GM13976 (cell line): ENCODE measurements around the gene RNF130.
A peak's percentile ranks its signal among the peaks of the same experiment; 100 is the strongest.

Experiments used
- DNase-seq: peaks from one replicate; pipeline ENCODE4 v3.0.0; 2012; ENCODE audit warnings: low spot score
- CTCF ChIP-seq: IDR thresholded peaks from 2 replicates; pipeline ENCODE4 v1.5.1; 2012; ENCODE audit warnings: borderline replicate concordance, mild to moderate bottlenecking; ENCODE audit not compliant: insufficient read depth; ENCODE audit errors: extremely low read depth, missing control alignments, control extremely low read depth
- in situ Hi-C: fragments of 300-500 bp; cut with MboI; formaldehyde crosslinking; loops from one replicate; pipeline ENCODE4 v1.12.0; 2022; ENCODE audit warnings: low sequenced_read_pairs, mixed read lengths, inconsistent platforms; ENCODE audit not compliant: unreplicated experiment

The RNF130 gene, protein sequence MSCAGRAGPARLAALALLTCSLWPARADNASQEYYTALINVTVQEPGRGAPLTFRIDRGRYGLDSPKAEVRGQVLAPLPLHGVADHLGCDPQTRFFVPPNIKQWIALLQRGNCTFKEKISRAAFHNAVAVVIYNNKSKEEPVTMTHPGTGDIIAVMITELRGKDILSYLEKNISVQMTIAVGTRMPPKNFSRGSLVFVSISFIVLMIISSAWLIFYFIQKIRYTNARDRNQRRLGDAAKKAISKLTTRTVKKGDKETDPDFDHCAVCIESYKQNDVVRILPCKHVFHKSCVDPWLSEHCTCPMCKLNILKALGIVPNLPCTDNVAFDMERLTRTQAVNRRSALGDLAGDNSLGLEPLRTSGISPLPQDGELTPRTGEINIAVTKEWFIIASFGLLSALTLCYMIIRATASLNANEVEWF

GRCh38 chr5:180071531-180072255 lies at the start of gene RNF130:
TSS of gene RNF130 (minus strand) at chr5:180071759. CDS start at chr5:180071702, 57 bp downstream.
- DNase-seq, result peak; percentile 82
- TF ChIP-seq CTCF, result no peak
- in situ Hi-C loops, result no loop called here

DNA sequence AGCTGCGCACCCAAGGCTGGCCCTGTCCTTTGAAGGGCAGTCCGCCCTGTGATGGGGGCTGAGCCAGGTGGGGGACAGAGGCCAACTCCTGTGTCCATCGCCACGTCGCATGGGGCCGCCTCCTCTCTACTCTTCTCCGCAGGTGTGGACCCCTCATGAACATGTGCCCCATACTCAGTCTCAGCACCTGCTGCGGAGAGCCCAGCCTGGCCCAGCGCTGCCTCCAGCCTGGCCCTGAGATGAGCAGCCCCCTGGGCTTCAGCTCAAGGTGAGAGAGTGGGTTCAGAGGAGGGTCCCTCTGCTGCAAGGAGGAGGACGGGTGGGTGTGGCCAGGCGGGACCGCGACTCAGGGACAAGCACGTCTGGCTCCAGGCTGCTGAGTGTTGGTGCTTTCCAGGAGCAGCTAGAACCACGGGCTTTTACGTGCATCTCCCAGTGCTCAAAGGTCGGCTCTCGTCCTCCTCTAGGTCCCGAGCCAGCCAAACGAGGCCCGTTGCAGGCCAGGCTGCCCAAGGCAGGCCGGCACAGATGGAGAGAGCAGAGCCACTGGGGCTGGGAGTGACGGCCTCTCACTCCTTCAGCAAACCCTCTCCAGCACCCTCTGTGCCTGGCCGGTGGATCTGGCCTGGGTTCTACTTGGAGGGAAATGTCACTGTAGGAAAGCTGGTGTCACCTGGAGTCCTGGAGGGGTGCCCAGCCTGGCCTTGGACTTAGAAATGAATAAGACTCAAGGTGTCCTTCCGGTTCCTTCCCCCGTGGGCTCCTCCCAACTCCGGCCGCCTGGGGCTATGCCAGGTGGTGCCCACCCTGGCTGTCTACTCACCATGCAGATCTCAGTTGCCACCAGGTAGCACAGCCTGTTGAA lies 48.9 kb upstream of the RNF130 start:
- in situ Hi-C loops, result no loop called here
- no peak for DNase-seq
- no peak for TF ChIP-seq CTCF

GRCh38 chr5:180119903-180120236 lies 48.3 kb upstream of the RNF130 start:
- no peak for DNase-seq
- in situ Hi-C loops, result no loop called here
- TF ChIP-seq CTCF, result no peak

GRCh38 chr5:180119031-180119902 lies 47.7 kb upstream of the RNF130 start:
- no peak for DNase-seq
- in situ Hi-C loops, result no loop called here
- no peak for TF ChIP-seq CTCF

- DNase-seq, result no peak
- TF ChIP-seq CTCF, result no peak
- in situ Hi-C loops, result no loop called here
Observed at GRCh38 chr5:180118391-180118791, 46.8 kb upstream of the RNF130 start.
